AG10803 (cell line): ENCODE data around the gene FUT3.

Experiments used
- DNase-seq: peaks from one replicate; pipeline ENCODE4 v3.0.0; 2010; ENCODE audit warnings: low read depth
- H3K4me3 ChIP-seq: 2 replicates; pipeline ENCODE4 v1.5.1; 2011; ENCODE audit warnings: mild to moderate bottlenecking, low read length, control low read depth
- TF ChIP-seq, protein P1 (sequence below): conservative IDR thresholded peaks from 2 replicates; pipeline ENCODE4 v1.5.1; 2011; ENCODE audit warnings: mild to moderate bottlenecking, low read length, control low read depth, inconsistent platforms

Gene FUT3

DNA sequence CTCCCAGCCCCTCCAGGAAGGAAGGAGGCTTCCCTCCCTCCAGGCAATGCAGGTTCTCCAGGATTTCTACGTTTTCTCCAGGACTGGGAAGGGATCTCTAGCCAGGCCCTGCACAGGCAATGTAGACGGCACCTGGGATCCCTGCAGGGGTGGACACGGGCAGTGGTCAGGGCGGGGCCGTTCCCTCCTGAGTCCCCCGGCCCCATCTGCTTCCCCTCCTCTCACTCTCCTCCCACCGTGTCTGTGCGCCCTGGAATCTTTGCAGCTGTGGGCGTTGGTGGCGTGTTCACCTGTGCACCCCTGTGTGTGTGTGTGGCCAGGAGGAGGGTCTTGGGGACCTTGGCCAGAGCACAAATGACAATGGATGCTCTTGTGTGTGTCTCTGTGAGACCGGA, 36.4 kb downstream of the FUT3 start:
- TF ChIP-seq, protein P1, sequence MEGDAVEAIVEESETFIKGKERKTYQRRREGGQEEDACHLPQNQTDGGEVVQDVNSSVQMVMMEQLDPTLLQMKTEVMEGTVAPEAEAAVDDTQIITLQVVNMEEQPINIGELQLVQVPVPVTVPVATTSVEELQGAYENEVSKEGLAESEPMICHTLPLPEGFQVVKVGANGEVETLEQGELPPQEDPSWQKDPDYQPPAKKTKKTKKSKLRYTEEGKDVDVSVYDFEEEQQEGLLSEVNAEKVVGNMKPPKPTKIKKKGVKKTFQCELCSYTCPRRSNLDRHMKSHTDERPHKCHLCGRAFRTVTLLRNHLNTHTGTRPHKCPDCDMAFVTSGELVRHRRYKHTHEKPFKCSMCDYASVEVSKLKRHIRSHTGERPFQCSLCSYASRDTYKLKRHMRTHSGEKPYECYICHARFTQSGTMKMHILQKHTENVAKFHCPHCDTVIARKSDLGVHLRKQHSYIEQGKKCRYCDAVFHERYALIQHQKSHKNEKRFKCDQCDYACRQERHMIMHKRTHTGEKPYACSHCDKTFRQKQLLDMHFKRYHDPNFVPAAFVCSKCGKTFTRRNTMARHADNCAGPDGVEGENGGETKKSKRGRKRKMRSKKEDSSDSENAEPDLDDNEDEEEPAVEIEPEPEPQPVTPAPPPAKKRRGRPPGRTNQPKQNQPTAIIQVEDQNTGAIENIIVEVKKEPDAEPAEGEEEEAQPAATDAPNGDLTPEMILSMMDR: no peak
- DNase-seq: no peak
- H3K4me3 ChIP-seq: no peak overlapping the region

DNA sequence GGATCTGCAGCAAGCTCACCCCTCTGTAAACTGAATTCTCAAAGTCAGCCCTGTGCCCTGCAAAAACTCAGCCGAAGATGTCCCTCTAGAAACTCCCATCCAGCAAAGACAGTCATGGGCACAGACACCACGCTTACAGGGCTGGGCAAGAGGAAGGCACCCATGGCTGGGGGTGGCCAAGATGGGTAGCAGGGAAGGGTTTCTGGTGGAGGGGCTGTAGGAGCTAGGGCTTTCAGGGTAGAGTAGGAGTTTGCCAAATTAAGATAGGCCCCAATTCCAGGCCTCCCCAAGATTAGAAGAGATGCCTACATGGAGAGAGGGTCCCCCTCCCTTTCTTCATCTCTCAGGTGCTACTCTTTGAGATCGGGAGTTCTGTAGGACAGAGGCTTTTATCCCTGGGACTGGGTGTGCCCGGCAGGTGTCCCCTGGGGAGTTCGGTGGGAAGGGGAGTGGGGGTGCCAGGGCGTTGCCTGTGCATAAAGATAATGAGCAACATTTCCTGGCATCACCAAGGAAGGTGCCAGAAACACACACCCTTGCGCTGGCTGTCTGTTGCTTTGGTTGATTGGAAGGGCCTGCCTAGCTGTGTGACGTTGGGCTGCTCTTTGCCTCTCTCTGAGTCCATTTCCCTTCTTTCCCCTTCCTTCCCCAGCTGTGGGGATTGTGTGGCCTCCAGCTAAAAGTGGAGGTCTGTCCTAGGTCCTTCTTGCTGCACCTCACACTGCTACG, 37.0 kb downstream of the FUT3 start:
- TF ChIP-seq, protein P1: no peak
- no peak overlapping the region for H3K4me3 ChIP-seq
- no peak for DNase-seq

DNA sequence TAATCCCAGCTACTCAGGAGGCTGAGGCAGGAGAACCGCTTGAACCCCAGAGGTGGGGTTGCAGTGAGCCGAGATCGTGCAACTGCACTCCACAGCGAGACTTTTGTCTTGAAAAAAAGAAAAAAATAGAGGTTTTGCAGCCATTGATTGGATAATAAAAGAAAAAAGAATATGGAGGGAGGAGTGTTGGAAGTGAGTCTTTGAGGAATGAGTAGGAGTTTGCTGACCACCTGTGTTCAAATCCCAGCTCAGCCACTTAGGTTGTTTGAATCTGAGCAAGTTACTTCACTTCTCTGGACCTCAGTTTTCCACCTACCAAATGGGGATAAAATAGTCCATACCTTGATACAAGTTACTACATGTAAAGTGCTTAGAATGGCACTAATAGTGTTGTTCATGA, 40.1 kb downstream of the FUT3 start:
- DNase-seq: no peak
- H3K4me3 ChIP-seq: no peak overlapping the region
- TF ChIP-seq, protein P1: no peak

DNA sequence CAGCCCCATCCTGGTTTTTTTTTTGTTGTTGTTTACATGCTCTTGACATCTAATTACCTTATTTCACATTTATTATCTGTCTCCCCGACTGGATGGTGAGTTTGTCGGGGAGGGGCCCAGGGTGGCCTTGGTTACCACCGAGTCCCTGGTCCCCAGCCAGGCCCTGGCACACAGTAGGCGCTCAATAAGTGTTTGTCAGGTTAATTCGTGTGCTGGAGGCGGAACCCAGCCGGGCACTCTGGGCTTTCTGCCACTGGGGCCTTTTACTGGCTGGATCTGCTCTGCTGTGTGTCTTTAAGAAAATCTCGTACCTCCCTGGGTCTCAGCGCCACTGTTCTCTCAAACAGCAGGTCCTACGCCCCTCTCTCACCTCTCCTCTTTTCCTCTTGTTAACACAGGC, 41.8 kb downstream of the FUT3 start:
- H3K4me3 ChIP-seq: no peak overlapping the region
- DNase-seq: no peak
- TF ChIP-seq, protein P1: no peak

DNA sequence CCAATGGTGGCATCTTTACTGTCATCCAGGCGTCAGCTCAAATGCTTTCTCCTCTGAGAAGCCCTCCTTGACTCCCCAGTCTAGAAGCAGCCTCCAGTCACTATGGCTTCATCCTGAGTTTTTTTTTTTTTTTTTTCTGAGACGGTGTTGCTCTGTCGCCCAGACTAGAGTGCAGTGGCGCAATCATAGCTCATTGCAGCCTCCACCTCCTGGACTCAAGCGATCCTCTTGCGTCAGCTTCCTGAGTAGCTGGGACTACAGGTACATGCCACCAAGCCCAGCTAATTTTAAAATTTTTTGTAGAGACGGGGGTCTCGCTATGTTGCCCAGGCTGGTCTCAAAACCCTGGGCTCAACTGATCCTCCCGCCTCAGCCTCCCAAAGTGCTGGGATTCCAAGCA, 42.2 kb downstream of the FUT3 start:
- DNase-seq: no peak
- H3K4me3 ChIP-seq: no peak overlapping the region
- TF ChIP-seq, protein P1: no peak

DNA sequence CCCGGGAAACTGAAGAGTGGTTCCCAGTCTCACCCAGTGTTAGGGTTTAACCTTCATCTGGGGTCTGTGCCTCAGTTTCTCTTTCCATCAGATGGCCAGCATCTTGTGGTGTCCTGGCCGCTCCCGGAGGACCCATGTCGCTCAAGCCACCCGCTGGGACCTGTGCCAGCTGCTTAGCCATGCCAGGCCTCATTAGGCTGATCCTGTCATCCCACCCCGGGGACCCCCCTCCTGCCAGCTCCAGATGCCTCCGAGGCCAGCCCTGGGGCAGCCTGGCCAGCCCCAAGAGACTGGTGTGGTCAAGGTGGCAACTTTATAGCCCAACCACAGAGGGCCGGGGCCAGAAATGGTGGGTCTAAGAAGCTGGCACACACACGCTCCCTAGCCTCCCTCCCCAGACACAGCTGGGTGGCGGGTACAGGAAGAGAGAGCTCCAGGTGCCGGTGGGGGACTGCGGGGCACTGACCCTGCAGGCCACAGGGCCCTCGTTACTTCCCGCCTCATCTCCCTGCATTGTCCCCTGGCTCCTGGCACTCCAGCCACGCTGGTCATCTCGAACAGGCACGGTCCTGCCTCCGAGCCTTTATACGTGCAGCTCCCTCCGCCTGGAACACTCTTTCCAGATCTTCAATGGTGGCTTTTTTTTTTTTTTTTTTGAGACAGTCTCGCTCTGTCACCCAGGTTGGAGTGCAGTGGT, 43.0 kb downstream of the FUT3 start:
- no peak overlapping the region for H3K4me3 ChIP-seq
- TF ChIP-seq, protein P1: no peak
- DNase-seq: no peak

DNA sequence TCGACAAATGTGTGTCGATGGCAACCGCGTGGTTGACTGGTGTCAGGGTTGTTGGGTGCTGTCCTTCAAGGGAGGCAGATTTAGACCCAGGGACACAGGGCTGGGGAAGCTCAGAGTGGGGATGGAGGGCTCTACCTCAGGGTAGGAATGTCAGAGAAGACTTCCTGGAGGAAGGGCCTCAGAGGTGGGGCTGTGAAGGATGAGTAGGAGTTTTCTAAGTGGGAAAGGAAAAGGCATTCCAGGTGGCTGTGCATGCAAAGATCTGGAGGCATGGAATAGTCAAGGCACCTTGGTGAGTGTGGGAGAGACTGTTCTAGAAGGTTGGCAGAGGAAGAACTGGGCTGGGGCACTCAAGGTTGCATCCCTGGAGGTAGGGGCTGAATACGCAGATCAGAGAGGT, 44.3 kb downstream of the FUT3 start:
- TF ChIP-seq, protein P1: no peak
- DNase-seq: no peak
- no peak overlapping the region for H3K4me3 ChIP-seq
